SK-N-SH (cell line): ENCODE data around the gene SAP30BP. TPM values are rescaled to one million over a fixed set of nuclear protein-coding genes. Genes with fewer than 3 reads are reported as not detected.

ENCODE experiments used
- CTCF ChIA-PET: fragments of 300-600, 350-600 bp; formaldehyde crosslinking; extraction: SDS; loops from one replicate; lab custom pipeline; 2021; lab: Yijun Ruan, JAX
- POLR2A ChIA-PET: fragments of 350-600 bp; sonication (Branson Sonifier 250); formaldehyde crosslinking; extraction: SDS; loops from one replicate; lab custom pipeline; 2020; ENCODE audit warnings: antibody characterized with exemption, inconsistent platforms; lab: Yijun Ruan, JAX
- DNase-seq: peaks from one replicate; pipeline ENCODE4 v3.0.0; 2012
- H2AFZ ChIP-seq: fragments of 200-600 bp; sonication (generic); 2 replicates; pipeline ENCODE4 v1.8.1; 2016; ENCODE audit warnings: antibody characterized with exemption, mild to moderate bottlenecking, low read depth
- H3F3A ChIP-seq: fragments of 200-600 bp; sonication (generic); replicated peaks from 2 replicates; pipeline ENCODE3; 2016; ENCODE audit warnings: antibody characterized with exemption, mild to moderate bottlenecking; ENCODE audit not compliant: insufficient read depth
- H3K27ac ChIP-seq, 2 experiments: fragments of 200-500 bp in 1 of 2; fragments of 200-600 bp in 1 of 2; sonication (Bioruptor generic) in 1 of 2; sonication (generic), shearing (Covaris generic) in 1 of 2; 2 replicates each; pipeline versions ENCODE4 v1.5.1 to v1.6.1; 2014 to 2016; ENCODE audit warnings: low read depth in 2 of 2, inconsistent platforms in 1 of 2, low read length in 1 of 2, mild to moderate bottlenecking in 1 of 2, mixed read lengths in 1 of 2
- H3K27me3 ChIP-seq: fragments of 200-600 bp; sonication (generic), shearing (Covaris generic); 2 replicates; pipeline ENCODE4 v1.6.1; 2016; ENCODE audit warnings: mixed run types; ENCODE audit not compliant: insufficient read depth
- H3K36me3 ChIP-seq, 2 experiments: fragments of 200-500 bp in 1 of 2; fragments of 200-600 bp in 1 of 2; sonication (Bioruptor generic) in 1 of 2; sonication (generic) in 1 of 2; replicated peaks in 1 of 2; 2 replicates each; pipeline versions ENCODE3 to v1.5.1; 2014 to 2016; ENCODE audit warnings: low read length in 1 of 2, mild to moderate bottlenecking in 1 of 2; ENCODE audit not compliant: insufficient read depth in 2 of 2, control insufficient read depth in 1 of 2
- H3K4me1 ChIP-seq, 2 experiments: fragments of 200-500 bp in 1 of 2; fragments of 200-600 bp in 1 of 2; sonication (Bioruptor generic) in 1 of 2; sonication (generic), shearing (Covaris generic) in 1 of 2; 2 replicates each; pipeline versions ENCODE4 v1.5.1 to v1.6.1; 2014 to 2016; ENCODE audit warnings: low read depth in 1 of 2, low read length in 1 of 2, mixed run types in 1 of 2; ENCODE audit not compliant: insufficient read depth in 2 of 2, control insufficient read depth in 1 of 2
- H3K4me2 ChIP-seq: fragments of 200-600 bp; sonication (generic), shearing (Covaris generic); 2 replicates; pipeline ENCODE4 v1.6.1; 2017; ENCODE audit warnings: mixed run types
- H3K4me3 ChIP-seq, 2 experiments: fragments of 200-500 bp in 1 of 2; fragments of 200-600 bp in 1 of 2; sonication (Bioruptor generic) in 1 of 2; sonication (generic), shearing (Covaris generic) in 1 of 2; 2 replicates each; pipeline versions ENCODE4 v1.5.1 to v1.8.1; 2014 to 2016; ENCODE audit warnings: low read depth in 2 of 2, inconsistent platforms in 1 of 2, low read length in 1 of 2, mild to moderate bottlenecking in 1 of 2, mixed read lengths in 1 of 2, moderate library complexity in 1 of 2
- H3K79me2 ChIP-seq: fragments of 200-600 bp; sonication (generic); 2 replicates; pipeline ENCODE4 v1.8.1; 2017; ENCODE audit warnings: mild to moderate bottlenecking; ENCODE audit not compliant: insufficient read depth
- H3K9ac ChIP-seq: fragments of 200-600 bp; sonication (generic); 2 replicates; pipeline ENCODE4 v1.6.1; 2017; ENCODE audit warnings: mixed run types
- H3K9me2 ChIP-seq: fragments of 200-600 bp; sonication (generic); 2 replicates; pipeline ENCODE4 v1.6.1; 2017; ENCODE audit warnings: mixed run types
- H3K9me3 ChIP-seq: fragments of 200-600 bp; sonication (generic); 2 replicates; pipeline ENCODE4 v1.6.1; 2017; ENCODE audit warnings: mixed run types, mild to moderate bottlenecking, moderate library complexity
- H4K20me1 ChIP-seq: fragments of 200-600 bp; sonication (generic); 2 replicates; pipeline ENCODE4 v1.6.1; 2017; ENCODE audit warnings: mild to moderate bottlenecking, mixed run types; ENCODE audit not compliant: insufficient read depth
- CHD2 ChIP-seq: fragments of 150-350 bp; IDR thresholded peaks from 2 replicates; pipeline ENCODE4 v1.6.1; 2018; ENCODE audit warnings: low read length; ENCODE audit not compliant: partially characterized antibody
- ELF1 ChIP-seq: IDR thresholded peaks from 2 replicates; pipeline ENCODE4 v1.4.0; 2012
- EP300 ChIP-seq, 2 experiments: IDR thresholded peaks; 2 replicates each; pipeline versions ENCODE4 v1.4.0 to v1.6.1; 2012; ENCODE audit warnings: borderline replicate concordance in 1 of 2, low read depth in 1 of 2, low read length in 1 of 2
- FOXM1 ChIP-seq: IDR thresholded peaks from 2 replicates; pipeline ENCODE4 v1.4.0; 2012; ENCODE audit warnings: low read depth, mild to moderate bottlenecking
- GABPA ChIP-seq: IDR thresholded peaks from 2 replicates; pipeline ENCODE4 v1.4.0; 2012; ENCODE audit warnings: low read depth, mild to moderate bottlenecking
- GATA2 ChIP-seq: sonication (generic); formaldehyde crosslinking; IDR thresholded peaks from 2 replicates; pipeline ENCODE4 v1.5.0; 2020; ENCODE audit warnings: mild to moderate bottlenecking, missing genetic modification reagents
- MEF2A ChIP-seq: IDR thresholded peaks from 2 replicates; pipeline ENCODE4 v1.4.0; 2012; ENCODE audit warnings: low read depth, borderline replicate concordance
- RFX5 ChIP-seq: IDR thresholded peaks from 2 replicates; pipeline ENCODE4 v1.6.1; 2012; ENCODE audit warnings: mild to moderate bottlenecking, improper control_type of control experiment, low read length
- RXRA ChIP-seq: IDR thresholded peaks from 2 replicates; pipeline ENCODE4 v1.4.0; 2012; ENCODE audit warnings: low read depth, mild to moderate bottlenecking, borderline replicate concordance
- SIN3A ChIP-seq: IDR thresholded peaks from 2 replicates; pipeline ENCODE4 v1.6.1; 2012; ENCODE audit warnings: low read depth, mild to moderate bottlenecking, low read length, moderate library complexity, borderline replicate concordance
- SMC3 ChIP-seq: IDR thresholded peaks from 2 replicates; pipeline ENCODE4 v1.6.1; 2012; ENCODE audit warnings: low read depth, low read length, improper control_type of control experiment
- TAF1 ChIP-seq: IDR thresholded peaks from 2 replicates; pipeline ENCODE4 v1.6.1; 2012; ENCODE audit warnings: low read depth, mild to moderate bottlenecking, low read length, moderate library complexity, borderline replicate concordance
- TCF12 ChIP-seq: IDR thresholded peaks from 2 replicates; pipeline ENCODE4 v1.4.0; 2012
- YY1 ChIP-seq: IDR thresholded peaks from 2 replicates; pipeline ENCODE4 v1.4.0; 2012; ENCODE audit warnings: low read depth, mild to moderate bottlenecking
- WGBS: methylation state at CpG from one replicate; pipeline ENCODE4 v1.1.6; 2017; ENCODE audit warnings: low lambda C conversion rate; 5-methylcytosine and 5-hydroxymethylcytosine counted together
- polyA plus RNA-seq, 3 experiments: library from polyadenylated mRNA; depleted of rRNA; stranded (reverse); fragments of >200 nt; gene quantifications; 2 replicates each; pipeline ENCODE4 v1.2.3, GENCODE V29; 2012
- TF ChIP-seq, protein P1 (sequence below): IDR thresholded peaks from 2 replicates; pipeline ENCODE4 v1.4.0; 2012; ENCODE audit warnings: low read depth
- TF ChIP-seq, protein P2 (sequence below): fragments of 200-600 bp; sonication (generic); IDR thresholded peaks from 2 replicates; pipeline ENCODE4 v1.6.1; 2017; ENCODE audit warnings: antibody characterized with exemption, mild to moderate bottlenecking, moderate library complexity
- TF ChIP-seq, protein P3 (sequence below): IDR thresholded peaks from 2 replicates; pipeline ENCODE4; 2012
- TF ChIP-seq, protein P4 (sequence below): fragments of 150-350 bp; IDR thresholded peaks from 2 replicates; pipeline ENCODE4 v1.6.1; 2016; ENCODE audit warnings: mild to moderate bottlenecking, low read depth, low read length

Gene SAP30BP
- polyA plus RNA-seq, 1 of the 3 experiments (the other 2 are of a cell fraction): 158 TPM

DNA sequence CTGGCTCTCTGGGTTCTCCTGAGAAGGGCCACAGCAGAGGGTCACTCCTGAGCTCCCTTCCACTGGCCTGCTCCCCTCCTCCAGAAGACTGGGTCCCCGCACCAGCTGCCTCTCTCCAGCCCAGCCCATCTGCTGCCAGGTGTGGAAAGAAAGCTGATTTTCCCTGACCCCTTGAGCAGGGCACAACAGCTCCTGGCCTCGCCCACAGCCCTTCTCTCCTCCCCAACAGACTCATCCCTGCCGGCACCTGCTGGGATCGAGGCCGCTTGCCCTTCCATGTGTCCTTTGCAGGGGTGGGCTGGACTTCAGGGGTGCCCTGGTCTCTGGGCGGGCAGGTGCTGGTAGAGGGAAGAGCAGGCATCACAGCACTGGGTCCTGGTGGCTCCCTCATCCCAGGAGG lies 38.7 kb upstream of the SAP30BP start:
- CTCF ChIA-PET: interaction anchor here (1.8 to 37.9 kb wide), 6 partner anchors 8 to 123 kb away, joined by 6 to 1370 read pairs (median 20); partner anchors contain the start of genes GALK1 and SMIM5
- POLR2A ChIA-PET: interaction anchor here (1.1 kb wide), 1 partner anchor 119 kb away, joined by 4 read pairs; no protein-coding TSS in a partner anchor

More for the DNA sequence above, 38.7 kb upstream of the SAP30BP start:
- DNase-seq: no peak
- Histone ChIP-seq H3K4me3 (no peak overlapping the region), H3K79me2 (no peaks in the 10 kb centered on the region), H2AFZ (no peak overlapping the region), H3K27ac (no peak overlapping the region), H4K20me1 (peaks cover 10% of the 10 kb centered on the region), H3K9me3 (no peaks in the 10 kb centered on the region), H3K36me3 (peaks cover 0 to 50% of the 10 kb centered on the region in 2 experiments), H3K27me3 (no peaks in the 10 kb centered on the region), H3K9me2 (no peaks in the 10 kb centered on the region), H3K4me2 (no peak overlapping the region), H3K4me1 (peaks cover 5 to 17% of the 10 kb centered on the region in 2 experiments; a peak in 3 of 4 replicates), H3F3A (peaks cover 2% of the 10 kb centered on the region), H3K9ac (no peak overlapping the region)
- WGBS: 88% methylated on average over 6 of the region's 6 CpGs
- no peak for TF ChIP-seq FOXM1
- TF ChIP-seq, protein P1, sequence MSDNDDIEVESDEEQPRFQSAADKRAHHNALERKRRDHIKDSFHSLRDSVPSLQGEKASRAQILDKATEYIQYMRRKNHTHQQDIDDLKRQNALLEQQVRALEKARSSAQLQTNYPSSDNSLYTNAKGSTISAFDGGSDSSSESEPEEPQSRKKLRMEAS: no peak
- no peak for TF ChIP-seq ELF1
- TF ChIP-seq YY1: no peak
- no peak for TF ChIP-seq TAF1
- TF ChIP-seq, protein P2, sequence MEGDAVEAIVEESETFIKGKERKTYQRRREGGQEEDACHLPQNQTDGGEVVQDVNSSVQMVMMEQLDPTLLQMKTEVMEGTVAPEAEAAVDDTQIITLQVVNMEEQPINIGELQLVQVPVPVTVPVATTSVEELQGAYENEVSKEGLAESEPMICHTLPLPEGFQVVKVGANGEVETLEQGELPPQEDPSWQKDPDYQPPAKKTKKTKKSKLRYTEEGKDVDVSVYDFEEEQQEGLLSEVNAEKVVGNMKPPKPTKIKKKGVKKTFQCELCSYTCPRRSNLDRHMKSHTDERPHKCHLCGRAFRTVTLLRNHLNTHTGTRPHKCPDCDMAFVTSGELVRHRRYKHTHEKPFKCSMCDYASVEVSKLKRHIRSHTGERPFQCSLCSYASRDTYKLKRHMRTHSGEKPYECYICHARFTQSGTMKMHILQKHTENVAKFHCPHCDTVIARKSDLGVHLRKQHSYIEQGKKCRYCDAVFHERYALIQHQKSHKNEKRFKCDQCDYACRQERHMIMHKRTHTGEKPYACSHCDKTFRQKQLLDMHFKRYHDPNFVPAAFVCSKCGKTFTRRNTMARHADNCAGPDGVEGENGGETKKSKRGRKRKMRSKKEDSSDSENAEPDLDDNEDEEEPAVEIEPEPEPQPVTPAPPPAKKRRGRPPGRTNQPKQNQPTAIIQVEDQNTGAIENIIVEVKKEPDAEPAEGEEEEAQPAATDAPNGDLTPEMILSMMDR: no peak
- no peak for TF ChIP-seq GABPA
- TF ChIP-seq CHD2: no peak
- TF ChIP-seq SMC3: no peak
- no peak for TF ChIP-seq SIN3A
- TF ChIP-seq, protein P3, sequence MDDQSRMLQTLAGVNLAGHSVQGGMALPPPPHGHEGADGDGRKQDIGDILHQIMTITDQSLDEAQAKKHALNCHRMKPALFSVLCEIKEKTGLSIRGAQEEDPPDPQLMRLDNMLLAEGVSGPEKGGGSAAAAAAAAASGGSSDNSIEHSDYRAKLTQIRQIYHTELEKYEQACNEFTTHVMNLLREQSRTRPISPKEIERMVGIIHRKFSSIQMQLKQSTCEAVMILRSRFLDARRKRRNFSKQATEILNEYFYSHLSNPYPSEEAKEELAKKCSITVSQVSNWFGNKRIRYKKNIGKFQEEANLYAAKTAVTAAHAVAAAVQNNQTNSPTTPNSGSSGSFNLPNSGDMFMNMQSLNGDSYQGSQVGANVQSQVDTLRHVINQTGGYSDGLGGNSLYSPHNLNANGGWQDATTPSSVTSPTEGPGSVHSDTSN: no peak
- no peak for TF ChIP-seq TCF12
- TF ChIP-seq MEF2A: no peak
- no peak for TF ChIP-seq RFX5
- no peak for TF ChIP-seq GATA2 (CRISPR knock-in tag)
- TF ChIP-seq, protein P4, sequence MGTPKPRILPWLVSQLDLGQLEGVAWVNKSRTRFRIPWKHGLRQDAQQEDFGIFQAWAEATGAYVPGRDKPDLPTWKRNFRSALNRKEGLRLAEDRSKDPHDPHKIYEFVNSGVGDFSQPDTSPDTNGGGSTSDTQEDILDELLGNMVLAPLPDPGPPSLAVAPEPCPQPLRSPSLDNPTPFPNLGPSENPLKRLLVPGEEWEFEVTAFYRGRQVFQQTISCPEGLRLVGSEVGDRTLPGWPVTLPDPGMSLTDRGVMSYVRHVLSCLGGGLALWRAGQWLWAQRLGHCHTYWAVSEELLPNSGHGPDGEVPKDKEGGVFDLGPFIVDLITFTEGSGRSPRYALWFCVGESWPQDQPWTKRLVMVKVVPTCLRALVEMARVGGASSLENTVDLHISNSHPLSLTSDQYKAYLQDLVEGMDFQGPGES: no peak
- no peak for TF ChIP-seq EP300 (IDR thresholded peaks at IDR 0.05; ENCODE audit: borderline replicate concordance in 1 of 2, low read depth in 1 of 2, low read length in 1 of 2)
- TF ChIP-seq RXRA: no peak
